ENCODE measurements around the gene MTG1.

The MTG1 gene

DNA sequence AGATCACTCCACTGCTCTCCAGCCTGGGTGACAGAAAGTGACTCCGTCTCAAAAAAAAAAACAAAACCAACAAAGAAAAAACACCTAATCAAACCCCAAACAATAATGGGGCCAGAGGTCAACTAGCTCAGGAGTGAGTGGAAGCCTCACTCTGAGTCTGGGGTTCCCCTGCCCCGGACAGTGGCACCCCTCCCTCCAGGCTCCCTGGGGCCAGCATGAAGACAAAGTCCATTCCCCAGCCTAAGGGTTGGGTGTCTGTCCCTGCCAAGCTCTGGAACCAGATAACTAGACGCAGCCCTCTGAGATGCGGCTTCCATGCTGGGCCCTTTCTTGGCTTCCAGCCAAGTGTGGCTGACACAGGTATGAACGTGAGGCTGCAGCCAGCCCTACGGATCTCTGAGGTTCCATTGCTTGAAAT is 34.4 kb upstream of the MTG1 start:
- no peak for DNase-seq (ENCODE audit: low spot score)
- TF ChIP-seq, protein P1, sequence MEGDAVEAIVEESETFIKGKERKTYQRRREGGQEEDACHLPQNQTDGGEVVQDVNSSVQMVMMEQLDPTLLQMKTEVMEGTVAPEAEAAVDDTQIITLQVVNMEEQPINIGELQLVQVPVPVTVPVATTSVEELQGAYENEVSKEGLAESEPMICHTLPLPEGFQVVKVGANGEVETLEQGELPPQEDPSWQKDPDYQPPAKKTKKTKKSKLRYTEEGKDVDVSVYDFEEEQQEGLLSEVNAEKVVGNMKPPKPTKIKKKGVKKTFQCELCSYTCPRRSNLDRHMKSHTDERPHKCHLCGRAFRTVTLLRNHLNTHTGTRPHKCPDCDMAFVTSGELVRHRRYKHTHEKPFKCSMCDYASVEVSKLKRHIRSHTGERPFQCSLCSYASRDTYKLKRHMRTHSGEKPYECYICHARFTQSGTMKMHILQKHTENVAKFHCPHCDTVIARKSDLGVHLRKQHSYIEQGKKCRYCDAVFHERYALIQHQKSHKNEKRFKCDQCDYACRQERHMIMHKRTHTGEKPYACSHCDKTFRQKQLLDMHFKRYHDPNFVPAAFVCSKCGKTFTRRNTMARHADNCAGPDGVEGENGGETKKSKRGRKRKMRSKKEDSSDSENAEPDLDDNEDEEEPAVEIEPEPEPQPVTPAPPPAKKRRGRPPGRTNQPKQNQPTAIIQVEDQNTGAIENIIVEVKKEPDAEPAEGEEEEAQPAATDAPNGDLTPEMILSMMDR (IDR thresholded peaks at IDR 0.05) = no peak
- H3K4me3 ChIP-seq = no peak overlapping the region
- no peak overlapping the region for H3K27ac ChIP-seq

DNA sequence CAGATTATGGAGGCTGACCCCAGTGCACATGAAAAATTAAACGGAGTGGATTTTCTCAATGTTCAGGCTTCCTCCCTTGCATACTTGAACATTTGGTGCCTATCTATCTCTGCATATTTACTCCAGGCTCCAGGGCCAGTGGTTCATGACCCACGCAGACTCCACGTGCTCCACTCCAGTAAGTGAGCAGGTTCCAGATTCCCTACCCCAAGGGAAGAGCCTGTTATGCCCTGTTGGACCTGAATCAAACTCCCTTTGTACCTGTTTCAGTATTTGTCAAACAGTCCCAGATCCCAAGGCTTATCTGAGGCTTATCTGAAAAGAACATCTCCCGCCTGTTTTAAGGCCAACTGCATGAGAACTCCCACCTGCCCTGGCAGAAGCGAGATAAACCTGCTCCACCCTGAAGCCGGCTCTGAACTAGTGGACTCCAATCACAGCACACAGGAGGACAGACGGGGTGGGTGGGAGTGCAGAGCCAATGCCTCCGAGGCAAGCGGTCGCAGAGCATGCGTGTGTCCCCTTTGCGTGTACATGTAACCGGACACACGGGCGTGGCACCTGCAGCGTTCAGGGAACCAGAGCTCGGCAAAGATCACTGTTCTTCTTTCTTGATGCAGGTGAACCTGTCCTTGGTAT is 33.9 kb upstream of the MTG1 start:
- no peak for DNase-seq (ENCODE audit: low spot score)
- Histone ChIP-seq H3K4me3 (no peak overlapping the region), H3K27ac (no peak overlapping the region)
- TF ChIP-seq, protein P1 (IDR thresholded peaks at IDR 0.05) = no peak

DNA sequence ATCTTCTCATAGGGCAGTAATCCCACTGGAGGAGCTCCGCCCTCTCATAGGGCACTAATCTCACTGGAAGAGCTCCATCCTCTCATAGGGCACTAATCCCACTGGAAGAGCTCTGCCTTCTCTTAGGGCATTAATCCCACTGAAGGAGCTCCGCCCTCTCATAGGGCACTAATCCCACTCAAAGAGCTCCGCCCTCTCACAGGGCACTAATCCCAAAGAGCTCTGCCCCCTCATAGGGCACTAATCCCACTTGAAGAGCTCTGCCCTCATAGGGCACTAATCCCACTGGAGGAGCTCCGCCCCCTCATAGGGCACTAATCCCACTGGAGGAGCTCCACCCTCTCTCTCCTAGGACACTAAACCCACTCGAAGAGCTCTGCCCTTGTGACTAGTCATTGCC is 32.7 kb upstream of the MTG1 start:
- H3K4me3 ChIP-seq = no peak overlapping the region

DNA sequence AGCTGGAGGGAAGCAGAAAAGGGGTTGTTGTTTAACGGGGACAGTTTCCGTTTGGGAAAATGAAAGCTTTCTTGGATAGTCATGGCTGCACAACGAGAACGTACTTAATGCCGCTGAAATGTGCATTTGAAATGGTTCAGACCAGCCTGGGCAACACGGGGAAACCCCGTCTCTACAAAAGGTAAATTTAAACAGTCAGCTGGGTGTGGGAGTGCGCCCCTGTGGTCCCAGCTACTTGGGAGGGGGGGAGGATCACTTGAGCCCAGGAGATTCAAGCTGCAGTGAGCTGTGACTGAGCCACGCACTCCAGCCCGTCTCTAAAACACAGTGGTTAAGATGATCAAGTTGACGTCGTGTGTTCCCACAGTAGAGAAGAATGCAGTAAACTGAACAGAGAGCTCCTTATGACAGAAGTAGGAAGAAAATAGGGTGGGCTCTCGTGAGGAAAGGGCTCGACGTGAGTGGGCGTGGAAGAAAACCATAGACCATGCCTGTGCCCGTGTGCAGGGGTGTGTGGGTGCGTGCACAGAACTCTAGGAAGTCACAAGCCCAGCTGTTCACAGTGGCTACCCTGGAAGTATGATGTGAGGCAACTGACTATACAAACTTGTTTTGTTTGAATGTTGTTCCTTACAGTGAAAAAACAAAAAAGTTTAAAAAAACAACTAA is 32.0 kb upstream of the MTG1 start:
- H3K27ac ChIP-seq = no peak overlapping the region
- no peak for DNase-seq (ENCODE audit: low spot score)
- no peak overlapping the region for H3K4me3 ChIP-seq
- TF ChIP-seq, protein P1 (IDR thresholded peaks at IDR 0.05) = no peak

More for the DNA sequence above, 32.7 kb upstream of the MTG1 start:
- TF ChIP-seq, protein P1 (IDR thresholded peaks at IDR 0.05) = no peak
- no peak overlapping the region for H3K27ac ChIP-seq
- no peak for DNase-seq (ENCODE audit: low spot score)

DNA sequence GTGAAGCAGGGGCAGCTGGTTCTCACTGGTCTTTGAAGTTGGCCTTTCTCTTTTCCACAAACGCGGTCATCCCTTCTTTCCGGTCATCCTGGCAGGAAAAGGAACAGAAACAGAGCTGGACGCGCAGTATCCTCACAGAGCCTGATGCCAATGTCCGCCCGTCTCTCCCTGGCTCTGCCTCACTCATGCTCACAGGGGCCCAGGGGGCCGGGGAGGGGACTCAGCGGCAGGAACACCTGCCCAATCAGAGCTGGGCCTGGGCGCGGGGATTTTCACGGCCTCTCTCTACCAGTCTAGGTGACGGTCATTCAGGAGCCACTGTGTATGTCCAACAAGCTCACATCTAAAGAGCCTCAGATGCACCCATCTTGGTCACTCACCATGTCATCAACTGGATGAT is 31.1 kb upstream of the MTG1 start:
- TF ChIP-seq, protein P1 (IDR thresholded peaks at IDR 0.05) = no peak
- Histone ChIP-seq H3K4me3 (no peak overlapping the region), H3K27ac (no peak overlapping the region)
- no peak for DNase-seq (ENCODE audit: low spot score)

DNA sequence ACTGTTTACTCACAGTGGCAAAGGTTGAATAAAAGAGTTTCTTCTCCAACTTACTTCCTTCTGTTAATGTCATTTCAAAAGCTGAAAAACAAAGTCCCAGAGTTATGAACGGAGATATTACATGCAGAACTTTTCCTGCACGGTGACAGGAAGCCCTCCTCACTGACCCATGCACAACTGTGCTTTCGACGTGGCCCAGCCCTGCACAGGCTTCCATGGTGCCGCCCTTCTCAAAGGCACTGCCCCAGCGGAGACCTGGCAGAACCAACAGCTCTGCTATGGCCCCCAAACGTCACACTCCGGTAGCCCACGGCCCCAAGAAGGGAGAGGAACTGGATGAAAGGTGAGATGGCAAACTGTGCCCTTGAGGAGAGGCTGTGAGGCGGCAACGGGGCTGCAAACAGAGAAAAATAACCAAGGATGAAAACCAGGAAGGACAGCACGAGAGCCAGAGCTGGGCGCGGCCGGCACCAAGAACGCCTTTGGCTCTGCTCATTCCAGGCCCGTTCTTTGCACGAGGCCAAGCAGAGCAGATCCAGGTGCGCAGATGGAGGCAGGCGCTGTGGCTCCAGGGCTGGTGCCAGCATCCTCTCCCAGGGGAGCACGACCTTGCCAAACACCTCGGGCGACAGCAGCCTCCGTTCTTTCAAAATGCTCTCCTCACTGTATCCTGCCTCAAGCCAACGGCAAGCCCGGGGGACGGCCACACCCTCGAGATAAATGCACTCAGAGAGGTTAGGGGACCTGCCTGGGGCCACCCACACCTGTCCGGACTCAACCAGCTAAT is 29.1 kb upstream of the MTG1 start:
- H3K4me3 ChIP-seq = no peak overlapping the region
- no peak for DNase-seq (ENCODE audit: low spot score)
- no peak overlapping the region for H3K27ac ChIP-seq
- TF ChIP-seq, protein P1 (IDR thresholded peaks at IDR 0.05) = no peak
